Measurements from ENCODE around the gene ACSF3.
"Not testable (repeated sequence)": the region's sequence is repeated elsewhere in the genome, so short reads cannot be mapped to it uniquely, and the experiment has no call there.

GRCh38 chr16:89185887-89186592 is 92.4 kb downstream of the ACSF3 start:
- TF ChIP-seq CTCF (IDR thresholded peaks at IDR 0.05); EZH2 (IDR thresholded peaks at IDR 0.05; ENCODE audit: borderline replicate concordance, insufficient read depth, low read depth, low read length, poor library complexity, severe bottlenecking): not testable (repeated sequence)

Measured in B cell (primary cell).